Sigmoid colon (tissue), 4 donors: Measurements from ENCODE around the gene PDZD4.

Experiments used
- POLR2AphosphoS5 ChIP-seq, 4 donors: sonication (generic); formaldehyde crosslinking; IDR thresholded peaks; one replicate each; pipeline ENCODE4 v1.6.1; 2017; ENCODE audit warnings: antibody characterized with exemption in 4 of 4
- TF ChIP-seq, protein P1 (sequence below), 4 experiments: fragments of 450-650 bp in 3 of 4; fragments of 200-600 bp in 1 of 4; IDR thresholded peaks; one replicate each; pipeline ENCODE4 v1.5.1; 2016 to 2019; ENCODE audit warnings: antibody characterized with exemption in 4 of 4, mild to moderate bottlenecking in 3 of 4, moderate library complexity in 2 of 4

- TF ChIP-seq, protein P1, sequence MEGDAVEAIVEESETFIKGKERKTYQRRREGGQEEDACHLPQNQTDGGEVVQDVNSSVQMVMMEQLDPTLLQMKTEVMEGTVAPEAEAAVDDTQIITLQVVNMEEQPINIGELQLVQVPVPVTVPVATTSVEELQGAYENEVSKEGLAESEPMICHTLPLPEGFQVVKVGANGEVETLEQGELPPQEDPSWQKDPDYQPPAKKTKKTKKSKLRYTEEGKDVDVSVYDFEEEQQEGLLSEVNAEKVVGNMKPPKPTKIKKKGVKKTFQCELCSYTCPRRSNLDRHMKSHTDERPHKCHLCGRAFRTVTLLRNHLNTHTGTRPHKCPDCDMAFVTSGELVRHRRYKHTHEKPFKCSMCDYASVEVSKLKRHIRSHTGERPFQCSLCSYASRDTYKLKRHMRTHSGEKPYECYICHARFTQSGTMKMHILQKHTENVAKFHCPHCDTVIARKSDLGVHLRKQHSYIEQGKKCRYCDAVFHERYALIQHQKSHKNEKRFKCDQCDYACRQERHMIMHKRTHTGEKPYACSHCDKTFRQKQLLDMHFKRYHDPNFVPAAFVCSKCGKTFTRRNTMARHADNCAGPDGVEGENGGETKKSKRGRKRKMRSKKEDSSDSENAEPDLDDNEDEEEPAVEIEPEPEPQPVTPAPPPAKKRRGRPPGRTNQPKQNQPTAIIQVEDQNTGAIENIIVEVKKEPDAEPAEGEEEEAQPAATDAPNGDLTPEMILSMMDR (IDR thresholded peaks at IDR 0.05) = no peak
- TF ChIP-seq POLR2AphosphoS5 (IDR thresholded peaks at IDR 0.05) = peak; percentile 61 to 86 (median 82)
Observed at GRCh38 chrX:153794018-153794896, 36.1 kb downstream of the PDZD4 start, which contains the start of the genes IDH3G and SSR4.
